Adipose tissue (tissue), 3 donors: ENCODE results near the gene TTI1. TPM values are rescaled to one million over a fixed set of nuclear protein-coding genes. Genes with fewer than 3 reads are reported as not detected.

Experiments used
- H3K27ac ChIP-seq: one replicate; pipeline ENCODE4 v1.5.1; 2013; ENCODE audit warnings: low read depth, low read length
- WGBS, 3 donors: extraction: QIAGEN DNeasy Blood & Tissue Kit; methylation state at CpG; one replicate each; pipeline ENCODE4 v1.1.7; 2013; 5-methylcytosine and 5-hydroxymethylcytosine counted together
- polyA plus RNA-seq, 3 donors: library from polyadenylated mRNA; stranded (reverse); fragments of 200-250 nt; gene quantifications; one replicate each; pipeline ENCODE4 v1.2.3, GENCODE V29; 2013
- donor health status: healthy with polysubstance abuse.
- donor health status: Bipolar disorder and iron deficiency.
- donor health status: healthy.

The TTI1 gene
- polyA plus RNA-seq, result 10 to 100 TPM in 2 of 3 donors, 1 to 10 TPM in 1; 9.9 to 10.9 (median 10.0) TPM

GRCh38 chr20:38033330-38034107 lies at the start of gene TTI1, which contains the start of gene RPRD1B:
TSS of gene TTI1 (minus strand) at chr20:38033456. CDS start at chr20:38013816, 19,640 bp downstream.
TSS of gene RPRD1B (plus strand) at chr20:38033746. CDS start at chr20:38033948, 202 bp downstream.
- WGBS, 3 donors, result 0 to 1% (median 0%) methylated on average over 69 of the region's 69 CpGs
- H3K27ac ChIP-seq, result peak within 1 kb of the TSS; percentile 53

- H3K27ac ChIP-seq, result no peak overlapping the region
Measured at GRCh38 chr20:38082894-38083293, 49.6 kb upstream of the TTI1 start.

- H3K27ac ChIP-seq, result no peak overlapping the region
- 77 to 91% (median 88%) methylated on average over 3 of the region's 3 CpGs for WGBS, 3 donors
Measured at GRCh38 chr20:38081575-38081974, 48.3 kb upstream of the TTI1 start.

GRCh38 chr20:38079353-38079752 lies 46.1 kb upstream of the TTI1 start:
- 98 to 99% (median 99%) methylated on average over 3 of the region's 3 CpGs for WGBS, 3 donors
- H3K27ac ChIP-seq, result no peak overlapping the region

- no peak overlapping the region for H3K27ac ChIP-seq
- WGBS, 3 donors, result 100% methylated on average over 2 of the region's 2 CpGs
Measured at GRCh38 chr20:38078084-38078483, 44.8 kb upstream of the TTI1 start.

GRCh38 chr20:38076548-38076947 lies 43.3 kb upstream of the TTI1 start:
- H3K27ac ChIP-seq, result no peak overlapping the region

- no peak overlapping the region for H3K27ac ChIP-seq
- 85 to 94% (median 90%) methylated on average over 3 of the region's 3 CpGs for WGBS, 3 donors
Measured at GRCh38 chr20:38075161-38075998, 42.1 kb upstream of the TTI1 start.

- WGBS, 3 donors, result 45 to 52% (median 48%) methylated on average over 5 of the region's 5 CpGs
- peak overlapping the region; percentile 15 for H3K27ac ChIP-seq
Measured at GRCh38 chr20:38073307-38074071, 40.2 kb upstream of the TTI1 start.

- H3K27ac ChIP-seq, result no peak overlapping the region
- WGBS, 3 donors, result 59 to 62% (median 61%) methylated on average over 1 of the region's 1 CpG
Measured at GRCh38 chr20:38072898-38073297, 39.6 kb upstream of the TTI1 start.

GRCh38 chr20:38067717-38068365 lies 34.6 kb upstream of the TTI1 start:
- no peak overlapping the region for H3K27ac ChIP-seq
- WGBS, 3 donors, result 87 to 91% (median 91%) methylated on average over 15 of the region's 15 CpGs

GRCh38 chr20:38066969-38067716 lies 33.9 kb upstream of the TTI1 start:
- no peak overlapping the region for H3K27ac ChIP-seq

GRCh38 chr20:38065764-38066375 lies 32.6 kb upstream of the TTI1 start:
- no peak overlapping the region for H3K27ac ChIP-seq
- WGBS, 3 donors, result 80 to 89% (median 86%) methylated on average over 10 of the region's 10 CpGs

More at GRCh38 chr20:38066969-38067716, 33.9 kb upstream of the TTI1 start:
- 71 to 80% (median 73%) methylated on average over 9 of the region's 9 CpGs for WGBS, 3 donors

GRCh38 chr20:38063911-38064530 lies 30.8 kb upstream of the TTI1 start:
- no peak overlapping the region for H3K27ac ChIP-seq
- WGBS, 3 donors, result 75 to 90% (median 76%) methylated on average over 7 of the region's 7 CpGs

- H3K27ac ChIP-seq, result no peak overlapping the region
- WGBS, 3 donors, result 85 to 88% (median 85%) methylated on average over 5 of the region's 5 CpGs
Measured at GRCh38 chr20:38062890-38063289, 29.6 kb upstream of the TTI1 start.

GRCh38 chr20:38061109-38061508 lies 27.9 kb upstream of the TTI1 start:
- H3K27ac ChIP-seq, result no peak overlapping the region
- WGBS, 3 donors, result 63 to 70% (median 64%) methylated on average over 4 of the region's 4 CpGs

- WGBS, 3 donors, result 69 to 79% (median 73%) methylated on average over 5 of the region's 5 CpGs
- no peak overlapping the region for H3K27ac ChIP-seq
Measured at GRCh38 chr20:38060536-38060935, 27.3 kb upstream of the TTI1 start.

- 69 to 90% (median 84%) methylated on average over 5 of the region's 5 CpGs for WGBS, 3 donors
Measured at GRCh38 chr20:38059832-38060231, 26.6 kb upstream of the TTI1 start.

More at GRCh38 chr20:38059832-38060231, 26.6 kb upstream of the TTI1 start:
- no peak overlapping the region for H3K27ac ChIP-seq
